ENCODE results near the gene FASTK. TPM values are rescaled to one million over a fixed set of nuclear protein-coding genes. Genes with fewer than 3 reads are reported as not detected.
"Not testable (repeated sequence)": the region's sequence is repeated elsewhere in the genome, so short reads cannot be mapped to it uniquely, and the experiment has no call there.

FASTK gene
- total RNA-seq, 1 donor: 87.2 TPM

DNA sequence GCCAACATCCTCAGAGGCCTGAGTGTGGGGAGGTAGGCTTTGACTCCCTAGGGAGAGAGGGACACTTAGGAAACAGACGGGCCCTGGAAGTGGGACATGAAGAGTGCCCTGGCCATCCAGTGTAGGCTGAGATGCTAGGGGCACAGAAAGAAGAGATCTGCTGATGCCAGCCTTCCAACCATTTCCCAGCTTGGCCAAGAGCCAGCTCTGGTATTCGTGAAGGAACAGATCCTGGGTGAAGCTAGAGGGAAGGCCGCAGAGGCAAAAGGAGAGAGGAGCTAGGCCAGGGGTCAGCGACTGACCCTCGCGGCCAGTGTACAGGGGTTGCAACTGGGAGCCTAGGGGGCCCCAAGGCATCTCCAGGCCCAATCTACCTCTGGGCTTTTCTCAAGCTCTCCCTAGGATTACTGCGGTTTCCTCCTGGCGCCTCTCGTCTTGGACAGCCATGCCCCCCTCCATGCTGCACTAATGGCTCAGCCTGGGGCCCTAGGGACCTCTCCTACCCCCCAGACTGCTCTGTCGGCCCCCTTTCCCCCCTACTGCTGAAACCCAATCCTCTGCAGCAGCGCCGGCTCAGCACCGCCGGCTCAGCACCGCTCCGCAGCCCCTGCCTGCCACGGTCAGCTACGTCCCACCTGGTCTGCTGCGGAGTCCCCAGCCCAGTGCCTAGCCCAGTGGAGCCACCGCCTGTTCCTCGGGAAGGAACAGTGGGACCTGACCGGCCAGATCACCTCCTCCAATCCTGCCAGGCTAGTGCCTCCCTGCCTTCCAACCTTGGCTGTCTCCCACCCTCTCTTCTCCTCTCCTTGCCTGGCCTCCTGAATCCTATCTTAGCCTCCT, 32.4 kb downstream of the FASTK start, which contains the start of gene ASIC3:
ASIC3 (plus strand) TSS at position 556 of the 840 bp plus-strand sequence. CDS start 355 bp downstream, outside the sequence.
- no peak for DNase-seq (ENCODE audit: low read depth)
- no peak within 1 kb of the TSS for H3K4me3 ChIP-seq (ENCODE audit: low read depth, low read length)
- TF ChIP-seq, protein P1, sequence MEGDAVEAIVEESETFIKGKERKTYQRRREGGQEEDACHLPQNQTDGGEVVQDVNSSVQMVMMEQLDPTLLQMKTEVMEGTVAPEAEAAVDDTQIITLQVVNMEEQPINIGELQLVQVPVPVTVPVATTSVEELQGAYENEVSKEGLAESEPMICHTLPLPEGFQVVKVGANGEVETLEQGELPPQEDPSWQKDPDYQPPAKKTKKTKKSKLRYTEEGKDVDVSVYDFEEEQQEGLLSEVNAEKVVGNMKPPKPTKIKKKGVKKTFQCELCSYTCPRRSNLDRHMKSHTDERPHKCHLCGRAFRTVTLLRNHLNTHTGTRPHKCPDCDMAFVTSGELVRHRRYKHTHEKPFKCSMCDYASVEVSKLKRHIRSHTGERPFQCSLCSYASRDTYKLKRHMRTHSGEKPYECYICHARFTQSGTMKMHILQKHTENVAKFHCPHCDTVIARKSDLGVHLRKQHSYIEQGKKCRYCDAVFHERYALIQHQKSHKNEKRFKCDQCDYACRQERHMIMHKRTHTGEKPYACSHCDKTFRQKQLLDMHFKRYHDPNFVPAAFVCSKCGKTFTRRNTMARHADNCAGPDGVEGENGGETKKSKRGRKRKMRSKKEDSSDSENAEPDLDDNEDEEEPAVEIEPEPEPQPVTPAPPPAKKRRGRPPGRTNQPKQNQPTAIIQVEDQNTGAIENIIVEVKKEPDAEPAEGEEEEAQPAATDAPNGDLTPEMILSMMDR (IDR thresholded peaks at IDR 0.05; ENCODE audit: insufficient read depth, low read depth, low read length): no peak

DNA sequence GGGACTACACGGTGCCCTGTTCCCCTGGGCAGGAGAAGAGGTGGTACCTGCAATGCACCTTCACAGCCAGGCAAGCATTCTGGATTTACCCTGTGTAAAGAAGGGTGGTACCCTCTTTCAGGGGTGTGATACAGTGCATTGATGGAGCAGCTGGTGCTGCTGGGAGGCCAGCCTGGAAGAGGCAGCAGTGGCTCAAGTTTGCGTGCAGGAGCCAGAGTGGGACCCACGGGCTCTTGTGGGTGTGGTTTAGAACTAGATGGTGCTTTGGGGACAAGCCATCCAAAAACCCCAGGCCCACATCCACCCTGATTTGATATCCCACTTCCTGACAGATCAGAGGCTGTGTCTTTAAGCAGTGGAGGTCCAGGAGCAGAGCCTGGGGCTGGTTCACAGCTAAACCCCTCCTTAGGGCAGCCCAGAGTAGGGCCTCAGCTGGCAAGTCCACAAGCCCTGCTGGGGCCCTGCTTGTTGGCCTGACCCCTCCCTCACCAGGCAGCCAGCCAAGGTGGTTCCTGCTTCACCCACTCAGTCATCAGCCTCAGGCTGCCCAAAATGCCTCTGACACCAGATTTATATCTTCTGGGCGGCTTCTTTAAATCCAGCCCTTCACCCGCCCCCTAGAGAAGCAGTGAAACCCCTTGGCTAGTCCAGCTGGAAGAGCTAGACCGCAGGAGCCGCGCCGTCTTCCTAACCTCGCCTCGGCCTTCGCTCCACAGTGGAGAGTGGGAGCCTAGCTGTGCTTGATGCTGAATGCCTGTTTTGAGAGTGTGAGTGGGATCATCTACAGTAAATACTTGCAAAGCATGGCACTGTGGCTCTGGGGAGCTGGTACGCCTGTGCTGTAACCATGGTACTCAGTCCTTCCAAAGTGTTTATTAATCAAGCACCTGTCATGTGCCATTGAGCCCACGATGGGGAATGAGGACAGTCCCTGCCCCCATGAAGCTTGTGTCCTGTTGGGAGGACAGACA, 33.7 kb downstream of the FASTK start:
- H3K4me3 ChIP-seq (ENCODE audit: low read depth, low read length): no peak overlapping the region
- TF ChIP-seq, protein P1 (IDR thresholded peaks at IDR 0.05; ENCODE audit: insufficient read depth, low read depth, low read length): no peak
- peak; percentile 93 for DNase-seq (ENCODE audit: low read depth)

DNA sequence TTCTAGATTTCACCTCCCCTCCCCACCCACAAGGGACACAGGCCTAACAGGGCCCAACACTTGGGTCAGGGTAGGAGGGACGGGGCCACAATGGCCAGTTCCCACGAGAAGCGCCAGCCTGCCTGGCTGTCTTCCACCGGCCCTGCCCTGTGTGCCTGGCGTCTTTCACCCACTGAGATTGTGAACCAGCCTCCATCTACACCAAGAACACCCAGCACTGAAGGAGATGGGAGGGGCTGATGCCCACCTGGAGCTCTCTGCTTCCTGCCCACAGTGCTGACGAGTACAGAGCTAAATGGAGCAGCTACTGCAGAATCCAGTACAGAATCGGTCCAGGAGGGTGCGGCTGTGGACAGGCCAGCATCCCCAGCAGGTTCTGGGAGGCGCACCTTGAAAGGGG, 34.6 kb downstream of the FASTK start:
- H3K4me3 ChIP-seq (ENCODE audit: low read depth, low read length): no peak overlapping the region
- DNase-seq (ENCODE audit: low read depth): no peak
- TF ChIP-seq, protein P1 (IDR thresholded peaks at IDR 0.05; ENCODE audit: insufficient read depth, low read depth, low read length): no peak

DNA sequence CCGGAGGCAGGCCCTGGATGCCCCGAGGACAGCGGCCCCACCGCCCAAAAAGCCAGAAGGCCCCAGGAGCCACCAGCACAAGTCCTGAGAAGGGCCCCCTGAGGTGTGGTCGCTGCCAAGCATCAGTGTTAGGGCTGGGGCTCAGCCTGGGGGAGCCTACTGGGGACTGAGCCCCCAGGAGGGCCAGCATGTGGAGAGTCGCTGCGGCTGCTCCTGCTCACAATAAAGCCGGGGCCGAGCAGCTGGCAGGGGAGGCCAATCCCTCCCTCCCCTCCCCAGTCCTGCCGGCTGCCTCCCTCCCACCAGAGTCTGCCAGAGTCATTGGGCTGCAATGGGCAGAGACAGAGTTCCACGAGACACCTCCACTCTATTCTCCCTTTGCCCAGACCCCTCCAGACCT, 35.3 kb downstream of the FASTK start:
- TF ChIP-seq, protein P1 (IDR thresholded peaks at IDR 0.05; ENCODE audit: insufficient read depth, low read depth, low read length): no peak
- no peak for DNase-seq (ENCODE audit: low read depth)
- no peak overlapping the region for H3K4me3 ChIP-seq (ENCODE audit: low read depth, low read length)

DNA sequence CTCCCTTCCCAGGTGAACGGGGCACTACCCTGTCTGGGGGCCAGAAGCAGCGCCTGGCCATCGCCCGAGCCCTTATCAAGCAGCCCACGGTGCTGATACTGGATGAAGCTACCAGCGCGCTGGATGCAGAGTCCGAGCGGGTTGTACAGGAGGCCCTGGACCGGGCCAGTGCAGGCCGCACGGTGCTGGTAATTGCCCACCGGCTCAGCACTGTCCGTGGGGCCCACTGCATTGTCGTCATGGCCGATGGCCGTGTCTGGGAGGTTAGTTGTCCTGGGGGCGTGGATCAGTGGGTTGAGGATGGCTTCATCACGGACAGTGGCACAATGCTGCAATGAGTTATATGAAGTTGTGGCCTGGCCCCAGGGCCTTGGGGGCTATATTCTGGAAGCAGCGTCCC, 36.6 kb downstream of the FASTK start:
- H3K4me3 ChIP-seq (ENCODE audit: low read depth, low read length): no peak overlapping the region
- TF ChIP-seq, protein P1 (IDR thresholded peaks at IDR 0.05; ENCODE audit: insufficient read depth, low read depth, low read length): no peak
- DNase-seq (ENCODE audit: low read depth): no peak

DNA sequence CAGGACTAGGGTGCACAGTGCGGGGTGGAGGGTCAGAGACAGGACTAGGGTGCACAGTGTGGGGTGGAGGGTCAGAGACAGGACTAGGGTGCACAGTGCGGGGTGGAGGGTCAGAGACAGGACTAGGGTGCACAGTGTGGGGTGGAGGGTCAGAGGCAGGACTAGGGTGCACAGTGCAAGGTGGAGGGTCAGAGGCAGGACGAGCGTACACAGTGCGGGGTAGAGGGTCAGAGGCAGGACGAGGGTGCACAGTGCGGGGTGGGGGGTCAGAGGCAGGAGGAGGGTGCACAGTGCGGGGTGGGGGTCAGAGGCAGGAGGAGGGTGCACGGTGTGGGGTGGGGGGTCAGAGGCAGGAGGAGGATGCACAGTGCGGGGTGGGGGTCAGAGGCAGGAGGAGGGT, 37.2 kb downstream of the FASTK start:
- not testable (repeated sequence) for DNase-seq (ENCODE audit: low read depth); H3K4me3 ChIP-seq (ENCODE audit: low read depth, low read length)

All from fibroblast of villous mesenchyme (primary cell).